Thoracic aorta (tissue), 2 donors: ENCODE data around the gene MAGI1. TPM values are rescaled to one million over a fixed set of nuclear protein-coding genes. Genes with fewer than 3 reads are reported as not detected.

Experiments used
- ATAC-seq: fragments of 150-250 bp; one replicate; pipeline ENCODE4 v1.8.0; 2017; ENCODE audit warnings: low read depth; ENCODE audit not compliant: insufficient number of reproducible peaks, low FRiP score
- DNase-seq: peaks from one replicate; pipeline ENCODE4 v3.0.0-alpha.2; 2020; ENCODE audit warnings: low spot score
- H3K27ac ChIP-seq, 2 donors: fragments of 200-600 bp; sonication (generic); 1 replicate in 1 of 2; 2 replicates in 1 of 2; pipeline ENCODE4 v1.5.1; 2016; ENCODE audit warnings: mild to moderate bottlenecking in 2 of 2, moderate library complexity in 2 of 2
- H3K27me3 ChIP-seq: fragments of 200-600 bp; sonication (generic); replicated peaks from 2 replicates; pipeline ENCODE4 v1.6.0; 2016; ENCODE audit warnings: mild to moderate bottlenecking; ENCODE audit not compliant: insufficient read depth
- H3K36me3 ChIP-seq: fragments of 200-600 bp; sonication (generic); one replicate; pipeline ENCODE4 v1.5.1; 2016
- H3K4me1 ChIP-seq, 2 donors: fragments of 200-600 bp; sonication (generic); 1 replicate in 1 of 2; 2 replicates in 1 of 2; pipeline versions ENCODE4 v1.5.1 to v1.6.0; 2016; ENCODE audit warnings: low read depth in 2 of 2, mild to moderate bottlenecking in 1 of 2; ENCODE audit not compliant: control insufficient read depth in 1 of 2
- H3K4me3 ChIP-seq: fragments of 200-600 bp; sonication (generic); 2 replicates; pipeline ENCODE4 v1.5.1; 2016; ENCODE audit warnings: mild to moderate bottlenecking
- H3K9me3 ChIP-seq: fragments of 200-600 bp; sonication (generic); 2 replicates; pipeline ENCODE4 v1.5.1; 2016
- total RNA-seq, 2 donors: library from RNA; depleted of rRNA; stranded (reverse); fragments of >200 nt; gene quantifications; one replicate each; pipeline versions ENCODE4 v1.1.0 to v1.2.3, GENCODE V29; 2016
- TF ChIP-seq, protein P1 (sequence below): fragments of 200-600 bp; sonication (generic); IDR thresholded peaks from one replicate; pipeline ENCODE4 v1.5.1; 2019; ENCODE audit warnings: antibody characterized with exemption

The MAGI1 gene
- total RNA-seq, 2 donors from 2014 or later, result 48.2 to 88.5 TPM

DNA sequence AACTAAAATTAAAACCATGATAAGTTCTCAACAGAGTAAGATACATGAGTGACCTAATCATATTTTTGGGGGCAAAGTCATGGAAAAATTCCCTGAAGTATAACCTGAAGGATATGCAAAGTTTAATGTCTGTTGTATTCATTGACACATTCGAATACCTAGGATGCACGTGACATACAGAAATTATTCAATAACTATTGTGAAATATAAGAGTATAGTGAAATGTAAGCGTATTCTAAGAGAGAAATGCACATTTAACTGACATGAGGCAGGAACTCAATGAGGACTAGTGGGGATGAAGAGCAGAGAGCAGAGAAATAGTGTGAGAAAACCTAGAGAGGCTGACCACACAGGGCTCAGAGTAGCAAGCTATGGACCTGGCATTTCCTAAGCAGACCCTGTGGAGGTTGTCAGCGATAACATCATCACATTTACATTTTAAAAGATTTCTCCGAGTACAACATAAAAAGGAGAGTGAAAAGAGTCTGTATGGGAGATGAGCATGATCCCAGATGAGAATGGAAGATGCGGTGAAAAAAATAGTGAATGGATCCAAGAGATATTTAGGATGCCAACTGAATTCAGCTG is 588.8 kb downstream of the MAGI1 start:
- Histone ChIP-seq H3K4me3 (no peak overlapping the region), H3K9me3 (no peaks in the 10 kb centered on the region), H3K27me3 (no peaks in the 10 kb centered on the region), H3K36me3 (no peaks in the 10 kb centered on the region), H3K4me1 (no peaks in the 10 kb centered on the region), H3K27ac (no peak overlapping the region)
- ATAC-seq, result no peak
- TF ChIP-seq, protein P1, sequence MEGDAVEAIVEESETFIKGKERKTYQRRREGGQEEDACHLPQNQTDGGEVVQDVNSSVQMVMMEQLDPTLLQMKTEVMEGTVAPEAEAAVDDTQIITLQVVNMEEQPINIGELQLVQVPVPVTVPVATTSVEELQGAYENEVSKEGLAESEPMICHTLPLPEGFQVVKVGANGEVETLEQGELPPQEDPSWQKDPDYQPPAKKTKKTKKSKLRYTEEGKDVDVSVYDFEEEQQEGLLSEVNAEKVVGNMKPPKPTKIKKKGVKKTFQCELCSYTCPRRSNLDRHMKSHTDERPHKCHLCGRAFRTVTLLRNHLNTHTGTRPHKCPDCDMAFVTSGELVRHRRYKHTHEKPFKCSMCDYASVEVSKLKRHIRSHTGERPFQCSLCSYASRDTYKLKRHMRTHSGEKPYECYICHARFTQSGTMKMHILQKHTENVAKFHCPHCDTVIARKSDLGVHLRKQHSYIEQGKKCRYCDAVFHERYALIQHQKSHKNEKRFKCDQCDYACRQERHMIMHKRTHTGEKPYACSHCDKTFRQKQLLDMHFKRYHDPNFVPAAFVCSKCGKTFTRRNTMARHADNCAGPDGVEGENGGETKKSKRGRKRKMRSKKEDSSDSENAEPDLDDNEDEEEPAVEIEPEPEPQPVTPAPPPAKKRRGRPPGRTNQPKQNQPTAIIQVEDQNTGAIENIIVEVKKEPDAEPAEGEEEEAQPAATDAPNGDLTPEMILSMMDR, result no peak
- DNase-seq, result no peak

DNA sequence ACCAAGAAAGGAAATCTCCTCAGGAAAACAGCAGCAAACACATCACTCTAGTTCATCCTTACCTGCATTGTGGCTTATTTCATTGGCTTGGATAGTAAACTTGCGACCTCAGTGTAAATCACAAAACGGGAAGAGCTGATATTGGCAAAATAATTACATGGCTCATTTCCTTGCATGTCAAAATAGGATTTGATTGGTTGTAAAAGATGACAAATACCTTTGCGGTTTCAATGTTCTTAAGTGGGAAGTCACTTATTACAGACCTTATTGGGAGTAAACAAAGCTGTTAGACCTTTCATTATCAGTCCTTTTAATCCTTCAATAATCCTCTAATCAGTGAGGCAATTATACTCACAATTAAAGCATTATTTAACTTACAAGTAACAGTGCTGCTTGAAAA is 590.6 kb downstream of the MAGI1 start:
- Histone ChIP-seq H3K4me1 (no peaks in the 10 kb centered on the region), H3K36me3 (no peaks in the 10 kb centered on the region), H3K27ac (no peak overlapping the region), H3K9me3 (no peaks in the 10 kb centered on the region), H3K27me3 (no peaks in the 10 kb centered on the region), H3K4me3 (no peak overlapping the region)
- DNase-seq, result no peak
- no peak for ATAC-seq
- TF ChIP-seq, protein P1, result no peak

DNA sequence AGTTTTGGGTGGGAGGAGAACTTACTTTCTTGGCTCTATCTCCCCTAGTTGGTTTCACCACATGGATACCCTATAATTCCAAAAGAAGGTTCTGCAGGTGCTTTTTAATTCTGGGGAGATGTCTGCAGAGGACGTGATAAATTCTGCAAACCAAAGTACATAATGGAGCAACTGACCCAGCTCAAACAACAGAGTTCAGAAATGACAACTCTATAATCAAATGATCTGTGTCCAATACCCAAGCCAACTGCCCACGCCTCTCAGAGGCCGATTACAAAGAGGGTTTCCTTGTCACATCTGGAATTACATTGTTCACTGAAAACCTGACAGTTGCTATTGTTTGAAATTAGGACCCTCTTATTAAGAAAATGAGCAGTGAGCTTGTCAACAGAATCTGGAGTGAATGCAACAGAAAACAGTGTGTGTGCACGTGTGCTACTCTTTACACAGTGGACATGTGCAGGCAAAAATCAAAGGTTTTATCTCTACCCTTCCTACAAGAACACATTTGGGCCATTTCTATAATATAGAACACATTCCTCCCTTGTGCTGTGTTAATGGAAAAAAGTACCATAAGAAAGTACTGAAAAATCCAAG is 593.0 kb downstream of the MAGI1 start:
- Histone ChIP-seq H3K27ac (no peak overlapping the region), H3K27me3 (no peaks in the 10 kb centered on the region), H3K4me1 (no peaks in the 10 kb centered on the region), H3K4me3 (no peak overlapping the region), H3K9me3 (no peaks in the 10 kb centered on the region), H3K36me3 (no peaks in the 10 kb centered on the region)
- TF ChIP-seq, protein P1, result no peak
- ATAC-seq (no peak), DNase-seq (no peak)

DNA sequence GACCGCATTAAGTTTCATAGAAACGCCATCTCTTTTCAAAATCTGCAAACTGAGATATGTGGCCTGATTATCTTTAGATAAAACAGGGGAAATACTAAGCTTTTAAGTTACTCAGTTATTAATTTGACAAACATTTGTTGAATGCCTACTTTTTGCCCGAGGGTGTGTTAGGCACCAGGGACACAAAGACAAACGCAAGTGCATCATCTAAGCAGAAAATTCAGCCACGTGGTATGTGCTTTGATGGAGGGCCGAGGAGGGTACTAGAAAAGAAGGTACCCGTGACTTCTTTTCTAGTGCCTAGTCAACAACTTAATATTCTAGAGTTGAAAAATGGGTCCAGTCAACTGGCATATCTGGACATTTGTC is 594.3 kb downstream of the MAGI1 start:
- TF ChIP-seq, protein P1, result no peak
- Histone ChIP-seq H3K27ac (no peak overlapping the region), H3K9me3 (no peaks in the 10 kb centered on the region), H3K27me3 (no peaks in the 10 kb centered on the region), H3K4me3 (no peak overlapping the region), H3K4me1 (no peaks in the 10 kb centered on the region), H3K36me3 (no peaks in the 10 kb centered on the region)
- DNase-seq (no peak), ATAC-seq (no peak)

DNA sequence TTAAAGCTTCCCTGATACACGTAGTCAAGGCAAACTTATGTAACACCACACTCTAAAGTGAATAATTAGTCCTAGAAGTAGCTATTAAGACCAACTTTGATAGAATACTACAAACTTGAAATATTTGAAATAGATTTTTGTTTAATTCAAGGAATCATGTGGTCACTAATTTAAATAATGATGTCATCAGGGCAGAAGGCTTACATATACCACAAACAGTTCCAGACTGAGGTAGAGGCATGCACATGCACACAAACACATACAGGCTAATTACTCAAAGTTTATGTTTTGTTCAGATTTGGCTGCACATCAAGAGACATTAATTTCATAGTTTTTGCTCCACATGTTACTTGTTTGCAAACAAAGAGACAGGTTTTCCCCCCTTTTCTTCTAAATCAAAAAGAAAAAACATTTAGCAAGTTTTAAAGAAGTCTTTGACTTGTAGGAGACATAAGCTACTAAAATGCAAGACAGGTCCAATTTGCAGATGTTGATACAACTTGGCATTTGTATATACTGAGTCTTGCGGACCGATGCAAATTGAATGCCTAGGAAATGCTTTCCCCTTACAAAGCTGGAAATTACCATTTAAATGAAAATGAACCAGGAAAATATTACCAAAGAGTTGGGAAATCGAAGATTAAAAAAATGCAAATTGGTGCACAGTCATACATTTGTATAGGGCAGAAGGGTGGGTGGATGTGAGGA is 594.8 kb downstream of the MAGI1 start:
- Histone ChIP-seq H3K27me3 (no peaks in the 10 kb centered on the region), H3K4me3 (no peak overlapping the region), H3K4me1 (no peaks in the 10 kb centered on the region), H3K27ac (no peak overlapping the region), H3K36me3 (no peaks in the 10 kb centered on the region), H3K9me3 (no peaks in the 10 kb centered on the region)
- TF ChIP-seq, protein P1, result no peak
- ATAC-seq (no peak), DNase-seq (no peak)
